ENCODE results near the gene TRAF3.
A peak's percentile ranks its signal among the peaks of the same experiment; 100 is the strongest.

Gene TRAF3

GRCh38 chr14:102953100-102953499 is 175.9 kb downstream of the TRAF3 start (continued):
- TF ChIP-seq POU6F1 (CRISPR knock-in tag; IDR thresholded peaks at IDR 0.05; ENCODE audit: borderline replicate concordance, low read depth) (no peak), ZFP30 (CRISPR knock-in tag; IDR thresholded peaks at IDR 0.05) (no peak), RARB (CRISPR knock-in tag; IDR thresholded peaks at IDR 0.05) (no peak), ZC3H10 (CRISPR knock-in tag; IDR thresholded peaks at IDR 0.05) (no peak), ZNF565 (CRISPR knock-in tag; conservative IDR thresholded peaks at IDR 0.05; ENCODE audit: low read depth) (no peak)

- TF ChIP-seq PATZ1 (CRISPR knock-in tag; IDR thresholded peaks at IDR 0.05; ENCODE audit: borderline replicate concordance) (no peak), ESRRG (CRISPR knock-in tag; IDR thresholded peaks at IDR 0.05) (no peak)
- ATAC-seq, result no peak
Measured at GRCh38 chr14:102954081-102954789, 177.0 kb downstream of the TRAF3 start.

- no peak for ATAC-seq
- TF ChIP-seq ZNF8 (CRISPR knock-in tag; IDR thresholded peaks at IDR 0.05) (no peak), ARNTL (CRISPR knock-in tag; IDR thresholded peaks at IDR 0.05; ENCODE audit: borderline replicate concordance, low read depth) (no peak), BACH2 (CRISPR knock-in tag; IDR thresholded peaks at IDR 0.05; ENCODE audit: borderline replicate concordance) (no peak), TSHZ2 (CRISPR knock-in tag; IDR thresholded peaks at IDR 0.05) (no peak), CSDC2 (CRISPR knock-in tag; IDR thresholded peaks at IDR 0.05) (no peak), PATZ1 (CRISPR knock-in tag; IDR thresholded peaks at IDR 0.05; ENCODE audit: borderline replicate concordance) (no peak)
Measured at GRCh38 chr14:102955636-102956408, 178.6 kb downstream of the TRAF3 start.

GRCh38 chr14:102957222-102957621 is 180.0 kb downstream of the TRAF3 start:
- ATAC-seq, result peak; percentile 32; the same call in 1 of the 3 replicates
- TF ChIP-seq ESRRG (CRISPR knock-in tag; IDR thresholded peaks at IDR 0.05) (no peak), RARB (CRISPR knock-in tag; IDR thresholded peaks at IDR 0.05) (no peak), ISL1 (CRISPR knock-in tag; IDR thresholded peaks at IDR 0.05) (no peak), TSHZ2 (CRISPR knock-in tag; IDR thresholded peaks at IDR 0.05) (no peak), PATZ1 (CRISPR knock-in tag; IDR thresholded peaks at IDR 0.05; ENCODE audit: borderline replicate concordance) (no peak), CSDC2 (CRISPR knock-in tag; IDR thresholded peaks at IDR 0.05) (no peak), ZNF8 (CRISPR knock-in tag; IDR thresholded peaks at IDR 0.05) (no peak), POU6F1 (CRISPR knock-in tag; IDR thresholded peaks at IDR 0.05; ENCODE audit: borderline replicate concordance, low read depth) (no peak), GLIS3 (CRISPR knock-in tag; IDR thresholded peaks at IDR 0.05) (no peak), TCF4 (CRISPR knock-in tag; IDR thresholded peaks at IDR 0.05; ENCODE audit: borderline replicate concordance) (no peak), SNAI2 (CRISPR knock-in tag; IDR thresholded peaks at IDR 0.05) (no peak), PPARA (CRISPR knock-in tag; IDR thresholded peaks at IDR 0.05; ENCODE audit: borderline replicate concordance) (no peak), ZNF70 (CRISPR knock-in tag; IDR thresholded peaks at IDR 0.05) (no peak), ZC3H10 (CRISPR knock-in tag; IDR thresholded peaks at IDR 0.05) (no peak)

All from SK-N-SH treated with all-trans-retinoic acid at 6 μM for 48 hours (cell line).